ENCODE data around the gene UVRAG.

UVRAG gene

GRCh38 chr11:76086743-76087635 is 272.0 kb downstream of the UVRAG start:
- Histone ChIP-seq H3K27me3 (ENCODE audit: low read depth, low read length) (no peaks in the 10 kb centered on the region), H3K4me1 (ENCODE audit: low read length) (no peaks in the 10 kb centered on the region), H3K27ac (ENCODE audit: low read length) (no peak overlapping the region), H3K9ac (ENCODE audit: low read length) (no peak overlapping the region), H3K4me2 (ENCODE audit: low read length) (no peak overlapping the region), H3K79me2 (ENCODE audit: low read length) (no peaks in the 10 kb centered on the region), H3K36me3 (replicated peaks; ENCODE audit: low read depth, low read length) (peaks cover 7% of the 10 kb centered on the region), H2AFZ (ENCODE audit: low read depth, low read length) (no peak overlapping the region), H3K9me3 (ENCODE audit: insufficient read depth, low read length) (no peaks in the 10 kb centered on the region), H3K4me3 (ENCODE audit: low read length) (no peak overlapping the region), H4K20me1 (ENCODE audit: insufficient read depth, low read length) (peaks cover 5% of the 10 kb centered on the region)
- no peak for TF ChIP-seq EZH2phosphoT487 (IDR thresholded peaks at IDR 0.05; ENCODE audit: low read depth)
- TF ChIP-seq CTCF (IDR thresholded peaks at IDR 0.05; ENCODE audit: low read depth, low read length), result no peak

GRCh38 chr11:76087749-76088148 is 272.7 kb downstream of the UVRAG start:
- TF ChIP-seq EZH2phosphoT487 (IDR thresholded peaks at IDR 0.05; ENCODE audit: low read depth) (no peak), CTCF (IDR thresholded peaks at IDR 0.05; ENCODE audit: low read depth, low read length) (no peak)
- no peak overlapping the region for H3K27ac ChIP-seq (ENCODE audit: low read length)
- H3K36me3 ChIP-seq (replicated peaks; ENCODE audit: low read depth, low read length), result peaks cover 7% of the 10 kb centered on the region
- no peak overlapping the region for H3K4me3 ChIP-seq (ENCODE audit: low read length)
- no peaks in the 10 kb centered on the region for H3K4me1 ChIP-seq (ENCODE audit: low read length)
- no peak overlapping the region for H3K9ac ChIP-seq (ENCODE audit: low read length)
- H3K9me3 ChIP-seq (ENCODE audit: insufficient read depth, low read length), result no peaks in the 10 kb centered on the region
- H4K20me1 ChIP-seq (ENCODE audit: insufficient read depth, low read length), result peaks cover 5% of the 10 kb centered on the region
- no peak overlapping the region for H2AFZ ChIP-seq (ENCODE audit: low read depth, low read length)
- no peak overlapping the region for H3K4me2 ChIP-seq (ENCODE audit: low read length)
- no peaks in the 10 kb centered on the region for H3K27me3 ChIP-seq (ENCODE audit: low read depth, low read length)
- H3K79me2 ChIP-seq (ENCODE audit: low read length), result no peaks in the 10 kb centered on the region

GRCh38 chr11:76088511-76088910 is 273.5 kb downstream of the UVRAG start:
- TF ChIP-seq CTCF (IDR thresholded peaks at IDR 0.05; ENCODE audit: low read depth, low read length) (no peak), EZH2phosphoT487 (IDR thresholded peaks at IDR 0.05; ENCODE audit: low read depth) (no peak)
- peaks cover 5% of the 10 kb centered on the region for H4K20me1 ChIP-seq (ENCODE audit: insufficient read depth, low read length)
- no peak overlapping the region for H3K4me3 ChIP-seq (ENCODE audit: low read length)
- H3K4me2 ChIP-seq (ENCODE audit: low read length), result no peak overlapping the region
- H3K27ac ChIP-seq (ENCODE audit: low read length), result no peak overlapping the region
- no peaks in the 10 kb centered on the region for H3K27me3 ChIP-seq (ENCODE audit: low read depth, low read length)
- peaks cover 7% of the 10 kb centered on the region for H3K36me3 ChIP-seq (replicated peaks; ENCODE audit: low read depth, low read length)
- no peak overlapping the region for H2AFZ ChIP-seq (ENCODE audit: low read depth, low read length)
- H3K79me2 ChIP-seq (ENCODE audit: low read length), result no peaks in the 10 kb centered on the region
- no peaks in the 10 kb centered on the region for H3K4me1 ChIP-seq (ENCODE audit: low read length)
- H3K9ac ChIP-seq (ENCODE audit: low read length), result no peak overlapping the region
- H3K9me3 ChIP-seq (ENCODE audit: insufficient read depth, low read length), result no peaks in the 10 kb centered on the region

GRCh38 chr11:76090174-76090573 is 275.2 kb downstream of the UVRAG start:
- peaks cover 5% of the 10 kb centered on the region for H4K20me1 ChIP-seq (ENCODE audit: insufficient read depth, low read length)
- no peak for TF ChIP-seq CTCF (IDR thresholded peaks at IDR 0.05; ENCODE audit: low read depth, low read length)
- no peak for TF ChIP-seq EZH2phosphoT487 (IDR thresholded peaks at IDR 0.05; ENCODE audit: low read depth)
- no peak overlapping the region for H3K9ac ChIP-seq (ENCODE audit: low read length)
- no peak overlapping the region for H3K4me3 ChIP-seq (ENCODE audit: low read length)
- no peak overlapping the region for H2AFZ ChIP-seq (ENCODE audit: low read depth, low read length)
- no peak overlapping the region for H3K4me2 ChIP-seq (ENCODE audit: low read length)
- no peaks in the 10 kb centered on the region for H3K9me3 ChIP-seq (ENCODE audit: insufficient read depth, low read length)
- H3K36me3 ChIP-seq (replicated peaks; ENCODE audit: low read depth, low read length), result peaks cover 7% of the 10 kb centered on the region
- H3K27me3 ChIP-seq (ENCODE audit: low read depth, low read length), result no peaks in the 10 kb centered on the region
- H3K27ac ChIP-seq (ENCODE audit: low read length), result no peak overlapping the region
- H3K79me2 ChIP-seq (ENCODE audit: low read length), result no peaks in the 10 kb centered on the region
- H3K4me1 ChIP-seq (ENCODE audit: low read length), result no peaks in the 10 kb centered on the region

Data from OCI-LY3 (cell line).